Kidney (tissue), 14 donors: ENCODE results near the gene LGALS1. TPM values are rescaled to one million over a fixed set of nuclear protein-coding genes. Genes with fewer than 3 reads are reported as not detected.

Experiments used
- DNase-seq, 5 donors: peaks; one replicate each; pipeline ENCODE4 v3.0.0-alpha.2; 2013 to 2020
- FAIRE-seq: peaks from 2 replicates; lab custom pipeline; 2012; peaks lifted over from hg19 to GRCh38; lab: Jason Lieb, UNC
- H3K27ac ChIP-seq, 2 donors: one replicate each; pipeline ENCODE4 v1.7.0; 2013; ENCODE audit warnings: low read depth in 2 of 2, low read length in 2 of 2, inconsistent platforms in 1 of 2
- H3K27me3 ChIP-seq: one replicate; pipeline ENCODE4 v1.7.1; 2013; ENCODE audit warnings: low read length, inconsistent platforms; ENCODE audit not compliant: control insufficient read depth, insufficient read depth
- H3K36me3 ChIP-seq, 3 donors: one replicate each; pipeline versions ENCODE4 v1.7.0 to v1.7.1; 2013; ENCODE audit warnings: low read length in 3 of 3, control low read depth in 1 of 3, inconsistent platforms in 1 of 3; ENCODE audit not compliant: insufficient read depth in 3 of 3, control insufficient read depth in 2 of 3
- H3K4me1 ChIP-seq, 3 donors: one replicate each; pipeline versions ENCODE4 v1.7.0 to v1.7.1; 2013; ENCODE audit warnings: low read length in 3 of 3, inconsistent platforms in 1 of 3, low read depth in 1 of 3; ENCODE audit not compliant: control insufficient read depth in 2 of 3, insufficient read depth in 2 of 3
- H3K4me3 ChIP-seq, 3 donors: one replicate each; pipeline versions ENCODE4 v1.7.0 to v1.8.1; 2013; ENCODE audit warnings: low read length in 3 of 3, control low read depth in 1 of 3, inconsistent platforms in 1 of 3
- H3K9ac ChIP-seq, 3 donors: one replicate each; pipeline versions ENCODE4 v1.7.0 to v1.7.1; 2013; ENCODE audit warnings: low read length in 3 of 3, control low read depth in 1 of 3, inconsistent platforms in 1 of 3
- H3K9me3 ChIP-seq, 3 donors: one replicate each; pipeline versions ENCODE4 v1.7.0 to v1.7.1; 2013; ENCODE audit warnings: low read length in 3 of 3, control low read depth in 1 of 3, inconsistent platforms in 1 of 3; ENCODE audit not compliant: control insufficient read depth in 2 of 3, insufficient read depth in 1 of 3
- CTCF ChIP-seq: IDR thresholded peaks from 3 replicates; pipeline ENCODE4 v1.5.1; 2012; ENCODE audit warnings: mild to moderate bottlenecking, moderate library complexity, borderline replicate concordance; ENCODE audit not compliant: insufficient read depth; ENCODE audit errors: extremely low read depth
- intact Hi-C: fragments of 100-400 bp; cut with DNase I; formaldehyde crosslinking; loops from one replicate; pipeline ENCODE4 v1.11.1; 2022
- polyA plus RNA-seq: library from polyadenylated mRNA; stranded (reverse); fragments of 350-450 nt; fragmentation: Illumina TruSeq; extraction: RNeasy Lipid Tissue Mini Kit (QIAGEN cat#74804); gene quantifications from one replicate; pipeline ENCODE4 v1.2.3, GENCODE V29; 2014; ENCODE audit warnings: low read depth, low replicate concordance; ENCODE audit not compliant: insufficient read depth
- total RNA-seq: library from RNA; stranded (reverse); fragmentation: NEBNext Ultra II Directional; extraction: Animal tissue kit (Norgen Biotek cat#: 25700); gene quantifications from one replicate; pipeline ENCODE4 v1.2.1, GENCODE V29; 2021
- donor health status: control.
- donor health status: control.
- donor health status: control.
- donor health status: control.
- donor health status: control.
- donor health status: DM: yes; HTN: yes; CAD: no.
- donor health status: Normal renal cell carcinoma (clear cell type).

LGALS1 gene
- total and polyA plus RNA-seq, 2 donors from 2014 or later: 227 to 496 TPM

GRCh38 chr22:37635157-37635556 lies 40.3 kb upstream of the LGALS1 start:
- TF ChIP-seq CTCF: no peak
- Histone ChIP-seq H3K9ac (no peak overlapping the region), H3K27me3 (no peaks in the 10 kb centered on the region), H3K9me3 (no peaks in the 10 kb centered on the region), H3K27ac (no peak overlapping the region), H3K36me3 (no peaks in the 10 kb centered on the region), H3K4me1 (peaks cover 5 to 29% (median 12%) of the 10 kb centered on the region in 3 donors), H3K4me3 (no peak overlapping the region)
- FAIRE-seq: no peak
- intact Hi-C loops: no loop called here
- DNase-seq: no peak

- no peak for TF ChIP-seq CTCF
- intact Hi-C loops: no loop called here
- FAIRE-seq: no peak
- DNase-seq: no peak
- Histone ChIP-seq H3K36me3 (no peaks in the 10 kb centered on the region), H3K4me1 (peaks cover 5 to 30% (median 10%) of the 10 kb centered on the region in 3 donors), H3K9me3 (no peaks in the 10 kb centered on the region), H3K9ac (no peak overlapping the region), H3K4me3 (no peak overlapping the region), H3K27ac (no peak overlapping the region), H3K27me3 (no peaks in the 10 kb centered on the region)
These were observed 39.1 kb upstream of the LGALS1 start for GRCh38 chr22:37636186-37636948.

GRCh38 chr22:37636949-37637273 lies 38.5 kb upstream of the LGALS1 start:
- Histone ChIP-seq H3K27me3 (no peaks in the 10 kb centered on the region), H3K9ac (no peak overlapping the region), H3K4me3 (no peak overlapping the region), H3K27ac (no peak overlapping the region), H3K4me1 (peaks cover 5 to 27% (median 10%) of the 10 kb centered on the region in 3 donors), H3K36me3 (no peaks in the 10 kb centered on the region), H3K9me3 (no peaks in the 10 kb centered on the region)
- TF ChIP-seq CTCF: no peak
- intact Hi-C loops: no loop called here
- DNase-seq (no peak), FAIRE-seq (no peak)
